Muscle layer of duodenum (tissue), 2 donors: Measurements from ENCODE around the gene JAG1.

Experiments used
- H3K27ac ChIP-seq: one replicate; pipeline ENCODE4 v1.7.0; 2013; ENCODE audit warnings: mild to moderate bottlenecking, low read length
- H3K27me3 ChIP-seq: one replicate; pipeline ENCODE4 v1.7.0; 2013; ENCODE audit warnings: low read depth, mild to moderate bottlenecking, control low read depth, low read length
- H3K36me3 ChIP-seq, 2 donors: one replicate each; pipeline ENCODE4 v1.7.0; 2013; ENCODE audit warnings: low read length in 2 of 2, control low read depth in 1 of 2, mild to moderate bottlenecking in 1 of 2; ENCODE audit not compliant: insufficient read depth in 2 of 2, control insufficient read depth in 1 of 2
- H3K4me1 ChIP-seq, 2 donors: one replicate each; pipeline ENCODE4 v1.7.0; 2013; ENCODE audit warnings: low read length in 2 of 2, mild to moderate bottlenecking in 2 of 2, control low read depth in 1 of 2, moderate library complexity in 1 of 2; ENCODE audit not compliant: insufficient read depth in 2 of 2, control insufficient read depth in 1 of 2
- H3K4me3 ChIP-seq, 2 donors: one replicate each; pipeline ENCODE4 v1.7.0; 2013; ENCODE audit warnings: low read length in 2 of 2, low read depth in 1 of 2, mild to moderate bottlenecking in 1 of 2
- H3K9me3 ChIP-seq, 2 donors: one replicate each; pipeline ENCODE4 v1.7.0; 2013; ENCODE audit warnings: low read length in 2 of 2, control low read depth in 1 of 2, mild to moderate bottlenecking in 1 of 2; ENCODE audit not compliant: control insufficient read depth in 1 of 2
- donor health status: healthy.

JAG1 gene

DNA sequence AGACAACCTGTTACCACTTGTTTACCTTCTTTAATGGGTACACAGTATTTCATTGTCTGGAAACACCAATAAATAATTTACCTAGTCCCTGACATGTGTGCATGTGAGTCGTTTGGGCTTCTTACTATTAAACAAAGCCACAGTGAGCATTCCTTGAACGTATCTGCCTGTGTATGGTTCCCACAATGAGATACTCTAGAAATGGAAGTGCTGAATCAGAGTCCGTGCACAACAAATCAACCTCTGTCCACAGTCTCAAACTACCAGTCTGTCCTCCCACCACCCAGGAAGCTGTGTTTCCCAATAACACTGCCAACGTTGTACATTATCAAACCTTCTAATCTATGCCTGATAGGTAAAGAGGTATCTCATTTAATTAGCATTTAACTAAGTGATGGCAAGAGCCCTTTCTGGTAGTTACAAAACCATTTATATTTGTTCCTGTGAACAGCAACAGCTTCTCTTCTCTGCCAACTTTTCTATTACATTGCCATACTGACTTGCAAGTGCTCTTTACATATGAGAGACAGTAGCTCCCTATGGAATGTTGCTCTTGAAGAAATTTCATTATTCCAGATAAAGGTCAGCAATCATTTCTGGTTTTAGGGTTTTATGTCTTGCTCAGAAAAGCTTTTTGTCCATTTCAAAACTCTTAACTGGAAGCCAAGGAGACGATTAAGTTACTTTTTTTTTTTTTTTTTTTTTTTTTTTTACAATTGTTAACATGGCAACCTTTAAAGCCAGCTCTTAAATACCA lies 14.7 kb downstream of the JAG1 start:
- Histone ChIP-seq H3K27me3 (no peaks in the 10 kb centered on the region), H3K4me1 (peaks cover 20 to 29% of the 10 kb centered on the region in 2 donors), H3K4me3 (no peak overlapping the region), H3K9me3 (no peaks in the 10 kb centered on the region), H3K36me3 (peaks cover 17 to 46% of the 10 kb centered on the region in 2 donors), H3K27ac (no peak overlapping the region)

DNA sequence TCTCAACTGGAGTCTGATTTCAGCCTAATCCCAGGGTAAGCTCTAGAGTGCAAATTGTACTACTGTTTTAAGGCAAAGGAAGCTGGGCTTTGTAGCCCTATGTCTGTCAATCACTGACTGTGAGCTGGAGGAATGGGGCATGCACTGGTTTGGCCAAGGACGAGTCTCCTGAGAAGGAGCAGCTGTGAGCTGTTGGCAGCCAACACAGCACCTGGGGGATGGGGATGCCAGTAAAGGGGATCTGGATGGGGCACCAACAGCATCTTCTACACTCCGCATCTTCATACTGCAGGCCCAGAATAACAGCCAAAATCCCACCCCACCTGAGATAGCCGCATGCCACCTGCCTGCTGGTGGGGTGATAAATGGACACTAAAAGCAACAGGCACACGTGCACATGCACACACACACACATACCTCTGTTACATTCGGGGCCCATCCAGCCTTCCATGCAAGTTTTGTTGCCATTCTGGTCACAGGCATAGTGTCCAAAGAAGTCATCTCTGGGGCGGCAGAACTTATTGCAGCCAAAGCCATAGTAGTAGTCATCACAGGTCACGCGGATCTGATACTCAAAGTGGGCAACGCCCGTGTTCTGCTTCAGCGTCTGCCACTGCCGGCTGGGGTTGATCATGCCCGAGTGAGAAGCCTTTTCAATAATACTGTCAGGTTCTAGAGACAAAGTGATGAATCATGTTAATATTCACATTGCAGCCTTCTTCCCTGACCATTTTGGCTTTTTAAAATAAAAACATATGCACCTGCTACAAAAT lies 15.6 kb downstream of the JAG1 start:
- H3K27me3 ChIP-seq: no peaks in the 10 kb centered on the region
- no peaks in the 10 kb centered on the region for H3K9me3 ChIP-seq
- peaks cover 17 to 41% of the 10 kb centered on the region in 2 donors for H3K36me3 ChIP-seq
- H3K4me3 ChIP-seq: no peak overlapping the region
- H3K4me1 ChIP-seq: peaks cover 24 to 33% of the 10 kb centered on the region in 2 donors
- no peak overlapping the region for H3K27ac ChIP-seq

DNA sequence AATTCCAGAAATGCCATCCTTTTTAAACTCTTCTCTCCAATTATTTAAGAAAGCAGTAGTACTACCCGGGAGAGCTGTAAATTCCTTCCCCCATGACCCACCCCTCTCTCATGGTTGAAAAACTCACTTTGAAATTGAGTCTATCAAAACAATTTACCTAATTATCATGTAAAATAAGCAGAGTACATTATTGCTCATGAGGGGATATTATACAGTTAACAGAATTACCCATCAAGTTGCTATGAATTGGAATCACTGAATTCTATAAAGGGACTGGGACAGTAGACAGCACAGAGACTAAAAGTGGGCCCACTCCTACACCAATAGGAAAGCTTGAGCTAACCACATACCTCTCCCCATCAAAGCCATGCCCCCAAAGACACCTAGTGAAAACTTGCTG lies 16.3 kb downstream of the JAG1 start:
- Histone ChIP-seq H3K36me3 (peaks cover 17 to 41% of the 10 kb centered on the region in 2 donors), H3K27ac (no peak overlapping the region), H3K27me3 (no peaks in the 10 kb centered on the region), H3K4me1 (peaks cover 24 to 37% of the 10 kb centered on the region in 2 donors), H3K4me3 (no peak overlapping the region), H3K9me3 (no peaks in the 10 kb centered on the region)

DNA sequence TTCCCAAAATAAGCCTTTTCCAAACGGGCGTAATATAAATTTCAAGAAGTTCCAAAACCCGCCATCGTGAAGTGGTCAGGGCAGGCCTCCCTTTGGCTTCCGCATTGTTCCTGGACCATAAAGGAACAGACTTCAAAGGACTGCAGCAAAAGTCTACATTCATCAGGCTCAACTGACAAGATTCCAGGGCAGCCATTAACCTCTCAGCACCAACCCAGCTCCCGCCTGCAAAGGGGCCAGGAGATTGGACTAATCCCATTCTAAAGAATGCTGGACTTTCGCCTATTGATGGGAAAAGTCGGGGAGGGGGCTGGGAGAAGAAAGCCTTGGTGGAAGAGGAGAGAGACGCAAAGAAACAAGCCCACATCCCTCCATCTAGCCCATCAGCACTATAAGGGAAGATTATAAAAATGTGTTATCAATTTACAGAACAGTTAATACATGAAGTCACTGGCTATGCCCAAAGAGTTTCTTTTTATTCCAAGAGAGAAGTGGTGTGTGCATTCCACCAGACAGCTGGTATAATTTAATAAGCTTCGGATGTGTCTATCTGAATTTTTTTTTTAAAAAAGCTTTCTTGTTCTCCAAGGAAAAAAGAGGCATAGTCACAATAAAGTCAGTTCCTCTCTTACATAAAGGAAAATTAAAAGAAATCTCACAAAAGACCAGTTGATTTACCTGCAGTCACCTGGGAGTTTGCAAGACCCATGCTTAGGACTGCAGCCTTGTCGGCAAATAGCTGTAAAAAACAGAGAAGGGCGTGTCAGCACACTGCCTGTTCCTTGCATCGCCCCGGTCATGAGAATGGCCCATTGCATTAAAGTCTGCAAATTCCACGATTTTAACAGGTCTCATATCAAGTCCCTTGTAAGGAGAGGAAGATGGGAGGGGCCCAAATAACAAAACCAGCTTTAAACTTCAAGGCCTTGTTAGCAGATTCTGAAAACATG lies 17.8 kb downstream of the JAG1 start:
- Histone ChIP-seq H3K9me3 (no peaks in the 10 kb centered on the region), H3K4me3 (no peak overlapping the region), H3K4me1 (peaks cover 20 to 49% of the 10 kb centered on the region in 2 donors), H3K27me3 (no peaks in the 10 kb centered on the region), H3K36me3 (peaks cover 9 to 40% of the 10 kb centered on the region in 2 donors), H3K27ac (no peak overlapping the region)

DNA sequence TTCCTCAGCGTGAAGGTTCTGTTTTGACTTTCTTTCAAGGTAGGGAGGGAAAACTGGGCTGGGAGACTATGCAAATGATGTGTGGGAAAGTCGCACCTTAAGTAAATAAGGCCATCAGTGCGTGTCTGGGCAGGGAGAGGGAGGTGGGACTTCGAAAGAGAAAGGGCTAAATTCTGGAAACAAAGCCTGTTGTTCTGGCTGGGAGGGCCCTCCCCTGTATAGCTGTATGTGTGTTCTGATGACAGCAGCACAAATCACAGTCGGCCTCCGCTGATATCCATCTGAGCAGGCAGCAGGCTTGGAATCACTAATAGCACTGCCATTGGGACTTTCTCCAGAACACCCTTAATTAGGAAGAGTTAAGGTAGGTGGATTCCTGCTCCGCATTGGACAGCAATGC lies 19.2 kb downstream of the JAG1 start:
- H3K27me3 ChIP-seq: no peaks in the 10 kb centered on the region
- peaks cover 16 to 43% of the 10 kb centered on the region in 2 donors for H3K36me3 ChIP-seq
- H3K9me3 ChIP-seq: no peaks in the 10 kb centered on the region
- peaks cover 19 to 43% of the 10 kb centered on the region in 2 donors for H3K4me1 ChIP-seq
- H3K4me3 ChIP-seq: no peak overlapping the region
- peak overlapping the region; percentile 28 for H3K27ac ChIP-seq

DNA sequence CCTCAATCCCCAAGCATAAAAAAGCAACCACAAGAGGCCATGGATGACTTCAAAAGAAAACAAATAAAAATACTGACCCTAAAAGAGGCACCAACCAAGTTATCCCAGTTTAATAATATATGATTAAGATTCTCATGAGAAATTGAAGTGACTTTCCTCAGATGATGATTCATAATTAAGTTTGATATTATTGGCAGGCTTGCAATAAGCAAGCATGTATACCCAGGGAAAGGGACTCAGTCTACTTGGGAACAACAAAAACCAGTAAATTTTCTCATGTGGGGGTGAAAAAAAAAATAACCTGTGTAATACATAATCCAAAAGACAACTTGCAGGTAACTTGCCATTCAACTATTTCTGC lies 19.6 kb downstream of the JAG1 start:
- Histone ChIP-seq H3K4me1 (peaks cover 19 to 43% of the 10 kb centered on the region in 2 donors), H3K4me3 (peak overlapping the region; percentile 9)

DNA sequence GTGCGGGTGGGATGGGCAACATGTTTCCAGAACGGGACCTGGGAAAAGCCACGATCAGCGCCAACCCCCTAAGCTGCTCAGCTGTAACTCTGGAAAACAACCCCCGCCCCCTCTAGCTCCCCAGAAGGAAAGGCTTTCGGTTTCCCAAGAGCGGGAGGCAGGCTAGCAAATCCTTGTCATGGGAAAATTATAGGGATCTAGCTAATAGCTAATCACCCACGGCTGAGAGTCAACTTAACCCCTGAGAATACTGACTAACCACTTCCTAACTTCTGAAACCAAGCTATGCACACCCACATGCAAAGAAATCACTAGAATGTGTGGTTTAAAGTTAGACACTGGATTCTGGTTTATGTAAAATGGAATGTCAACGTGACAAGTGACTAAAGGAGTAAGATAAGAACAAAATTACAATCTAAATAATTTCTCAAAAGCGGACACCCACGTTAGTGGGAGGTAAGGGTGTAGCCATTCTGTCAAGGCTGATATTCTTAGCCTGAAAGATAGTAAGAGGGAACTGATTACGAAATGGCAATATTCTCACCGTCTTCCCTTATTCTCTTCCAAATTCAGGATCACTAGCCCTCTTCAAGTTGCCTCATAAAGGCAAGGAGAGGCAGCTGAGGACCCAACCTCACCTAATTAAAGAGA lies 20.1 kb downstream of the JAG1 start:
- Histone ChIP-seq H3K4me1 (peaks cover 19 to 43% of the 10 kb centered on the region in 2 donors), H3K9me3 (no peaks in the 10 kb centered on the region), H3K4me3 (peak overlapping the region; percentile 9), H3K27ac (peak overlapping the region; percentile 78), H3K36me3 (peaks cover 25 to 52% of the 10 kb centered on the region in 2 donors), H3K27me3 (no peaks in the 10 kb centered on the region)

More for the DNA sequence above, 19.6 kb downstream of the JAG1 start:
- Histone ChIP-seq H3K27ac (peak overlapping the region; percentile 78), H3K27me3 (no peaks in the 10 kb centered on the region), H3K9me3 (no peaks in the 10 kb centered on the region), H3K36me3 (peaks cover 20 to 47% of the 10 kb centered on the region in 2 donors)

DNA sequence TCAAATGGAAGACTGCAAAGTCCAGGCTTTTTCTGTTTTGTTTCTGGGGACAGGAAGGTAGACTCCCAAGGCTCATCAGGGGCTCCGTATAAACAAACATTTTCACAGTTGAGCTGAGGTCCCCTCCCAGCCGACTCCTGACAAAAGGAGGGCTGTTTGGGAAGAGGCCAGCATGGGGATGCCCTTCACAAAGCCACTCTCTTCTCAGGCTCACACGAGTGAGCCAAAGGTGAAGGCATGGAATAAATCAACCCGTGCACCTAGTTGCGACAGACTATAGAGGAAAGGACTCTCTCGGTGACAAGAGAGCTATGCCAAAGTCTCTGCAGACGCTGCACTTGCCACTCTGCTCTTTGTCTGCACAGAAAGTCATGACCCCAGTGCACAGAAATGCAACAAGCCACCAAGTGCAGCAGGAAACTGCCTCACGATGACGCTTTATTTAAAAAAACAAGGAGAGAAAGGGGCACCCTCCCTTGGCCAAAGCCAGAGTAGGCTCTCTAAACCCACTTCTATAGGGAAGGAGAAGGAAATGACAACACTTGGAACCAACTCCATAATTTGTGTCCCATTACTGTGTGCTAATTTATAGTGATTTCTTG lies 21.0 kb downstream of the JAG1 start:
- Histone ChIP-seq H3K27me3 (no peaks in the 10 kb centered on the region), H3K4me1 (peaks cover 19 to 38% of the 10 kb centered on the region in 2 donors), H3K9me3 (no peaks in the 10 kb centered on the region), H3K27ac (peak overlapping the region; percentile 42), H3K36me3 (peaks cover 29 to 54% of the 10 kb centered on the region in 2 donors), H3K4me3 (peak overlapping the region in 1 of 2 donors; percentile 9)

DNA sequence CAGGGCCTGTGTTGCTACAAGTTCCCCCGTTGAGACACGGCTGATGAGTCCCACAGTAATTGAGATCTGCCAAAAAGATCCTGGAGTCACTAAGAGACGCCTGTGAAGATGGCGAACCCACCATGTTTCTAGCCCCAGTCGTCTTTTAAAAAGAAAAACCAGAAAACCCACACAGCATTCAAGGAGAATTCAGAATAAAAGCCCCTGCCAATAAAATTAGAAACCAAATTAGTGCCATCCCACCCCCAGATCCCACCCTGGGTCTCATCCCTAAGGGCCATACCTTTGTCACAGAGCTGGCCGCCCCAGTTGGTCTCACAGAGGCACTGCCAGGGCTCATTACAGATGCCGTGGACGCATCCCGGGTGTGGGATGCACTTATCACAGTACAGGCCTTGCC lies 21.6 kb downstream of the JAG1 start:
- peaks cover 19 to 38% of the 10 kb centered on the region in 2 donors for H3K4me1 ChIP-seq

DNA sequence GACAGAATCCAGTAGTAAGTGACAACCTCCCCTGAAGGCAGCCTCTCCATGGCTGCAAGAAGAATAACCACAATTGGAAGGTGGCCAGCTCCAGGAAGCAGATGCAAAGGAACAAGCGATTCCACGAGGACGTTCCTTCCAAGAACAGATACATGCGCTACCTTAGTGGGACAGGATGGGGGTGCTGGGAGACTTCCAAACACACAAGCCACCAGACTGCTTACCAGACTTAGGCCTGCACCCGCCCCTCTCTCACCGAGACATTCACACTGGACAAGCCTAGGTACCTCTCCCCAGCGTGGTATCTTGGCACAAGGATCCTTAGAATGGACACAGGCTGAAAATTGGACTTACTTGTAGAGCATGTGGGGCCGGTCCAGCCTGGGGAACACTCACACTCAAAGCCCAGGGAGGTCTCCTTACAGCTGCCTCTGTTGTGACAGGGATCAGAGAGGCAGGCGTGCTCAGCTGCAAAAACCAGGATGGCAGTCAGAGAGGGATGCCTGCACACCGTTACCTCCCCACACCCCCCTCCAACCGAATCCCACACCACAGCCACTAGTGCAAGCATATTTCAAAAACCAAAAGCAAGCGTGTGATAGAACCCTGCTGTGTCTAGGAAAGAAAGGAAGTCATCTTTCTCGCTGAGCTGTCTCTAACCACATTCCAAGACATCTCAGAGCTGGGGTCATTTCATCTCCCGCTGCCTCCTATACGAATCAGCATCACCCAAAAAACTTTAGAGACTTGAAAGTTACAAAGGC lies 22.4 kb downstream of the JAG1 start:
- H3K36me3 ChIP-seq: peaks cover 41 to 59% of the 10 kb centered on the region in 2 donors
- no peaks in the 10 kb centered on the region for H3K27me3 ChIP-seq
- H3K27ac ChIP-seq: peak overlapping the region; percentile 7
- peaks cover 19 to 38% of the 10 kb centered on the region in 2 donors for H3K4me1 ChIP-seq
- H3K9me3 ChIP-seq: no peaks in the 10 kb centered on the region
- no peak overlapping the region for H3K4me3 ChIP-seq

More for the DNA sequence above, 21.6 kb downstream of the JAG1 start:
- H3K9me3 ChIP-seq: no peaks in the 10 kb centered on the region
- peak overlapping the region; percentile 7 for H3K27ac ChIP-seq
- no peaks in the 10 kb centered on the region for H3K27me3 ChIP-seq
- H3K36me3 ChIP-seq: peaks cover 35 to 54% of the 10 kb centered on the region in 2 donors
- no peak overlapping the region for H3K4me3 ChIP-seq
